ENCODE results near the gene CACNA1F.

Gene CACNA1F

GRCh38 chrX:49212209-49212608, 20.9 kb downstream of the CACNA1F start:
- H3K27me3 Mint-ChIP-seq (ENCODE audit: low read depth, poor library complexity) = peaks cover 12% of the 10 kb centered on the region
- TF ChIP-seq CTCF (IDR thresholded peaks at IDR 0.05) = no peak
- no peak overlapping the region for H3K4me3 Mint-ChIP-seq
- peaks cover 71% of the 10 kb centered on the region for H3K9me3 Mint-ChIP-seq
- no peaks in the 10 kb centered on the region for H3K4me1 Mint-ChIP-seq
- H3K27ac Mint-ChIP-seq = no peak overlapping the region
- no peaks in the 10 kb centered on the region for H3K36me3 Mint-ChIP-seq (ENCODE audit: low read depth)
- no peak for DNase-seq

- Mint-ChIP-seq H3K36me3 (ENCODE audit: low read depth) (no peaks in the 10 kb centered on the region), H3K9me3 (peaks cover 64% of the 10 kb centered on the region), H3K4me3 (no peak overlapping the region), H3K27ac (no peak overlapping the region), H3K4me1 (no peaks in the 10 kb centered on the region), H3K27me3 (ENCODE audit: low read depth, poor library complexity) (peaks cover 12% of the 10 kb centered on the region)
- no peak for DNase-seq
- TF ChIP-seq CTCF (IDR thresholded peaks at IDR 0.05) = no peak
These were observed 22.1 kb downstream of the CACNA1F start for GRCh38 chrX:49211074-49211473.

- Mint-ChIP-seq H3K9me3 (peaks cover 57% of the 10 kb centered on the region), H3K27me3 (ENCODE audit: low read depth, poor library complexity) (peaks cover 10% of the 10 kb centered on the region), H3K4me3 (no peak overlapping the region), H3K36me3 (ENCODE audit: low read depth) (no peaks in the 10 kb centered on the region), H3K27ac (no peak overlapping the region), H3K4me1 (no peaks in the 10 kb centered on the region)
- no peak for DNase-seq
- TF ChIP-seq CTCF (IDR thresholded peaks at IDR 0.05) = no peak
These were observed 22.7 kb downstream of the CACNA1F start for GRCh38 chrX:49210406-49210805.

GRCh38 chrX:49209434-49210251, 23.5 kb downstream of the CACNA1F start:
- Mint-ChIP-seq H3K27ac (no peak overlapping the region), H3K4me1 (no peaks in the 10 kb centered on the region), H3K9me3 (peaks cover 54% of the 10 kb centered on the region), H3K36me3 (ENCODE audit: low read depth) (no peaks in the 10 kb centered on the region), H3K4me3 (no peak overlapping the region), H3K27me3 (ENCODE audit: low read depth, poor library complexity) (peaks cover 14% of the 10 kb centered on the region)
- DNase-seq = no peak
- TF ChIP-seq CTCF (IDR thresholded peaks at IDR 0.05) = no peak

GRCh38 chrX:49208399-49208798, 24.7 kb downstream of the CACNA1F start:
- no peak for TF ChIP-seq CTCF (IDR thresholded peaks at IDR 0.05)
- Mint-ChIP-seq H3K4me3 (no peak overlapping the region), H3K27me3 (ENCODE audit: low read depth, poor library complexity) (peaks cover 12% of the 10 kb centered on the region), H3K9me3 (peaks cover 54% of the 10 kb centered on the region), H3K36me3 (ENCODE audit: low read depth) (no peaks in the 10 kb centered on the region), H3K27ac (no peak overlapping the region), H3K4me1 (no peaks in the 10 kb centered on the region)
- no peak for DNase-seq

- no peak for TF ChIP-seq CTCF (IDR thresholded peaks at IDR 0.05)
- Mint-ChIP-seq H3K9me3 (peaks cover 47% of the 10 kb centered on the region), H3K27ac (no peak overlapping the region), H3K36me3 (ENCODE audit: low read depth) (no peaks in the 10 kb centered on the region), H3K27me3 (ENCODE audit: low read depth, poor library complexity) (peaks cover 12% of the 10 kb centered on the region), H3K4me3 (no peak overlapping the region), H3K4me1 (no peaks in the 10 kb centered on the region)
- DNase-seq = no peak
These were observed 26.6 kb downstream of the CACNA1F start for GRCh38 chrX:49206543-49206942.

Measured in nephron progenitor cell (in vitro differentiated cells).